T-helper 2 cell treated with Interferon-gamma antibody and Interleukin-4, amounts not matched to agents 5 μg/mL and 100 μg/mL, for 36 hours (primary cell): ENCODE results near the gene YDJC.
"Not testable (repeated sequence)": the region's sequence is repeated elsewhere in the genome, so short reads cannot be mapped to it uniquely, and the experiment has no call there.

Source experiments
- DNase-seq: peaks from one replicate; pipeline ENCODE4 v3.0.0; 2021; ENCODE audit warnings: low spot score
- H3K27ac Mint-ChIP-seq: one replicate; pipeline ENCODE4 v1.8.0; 2021; ENCODE audit warnings: mild to moderate bottlenecking, mixed read lengths
- H3K27me3 Mint-ChIP-seq: one replicate; pipeline ENCODE4 v1.8.0; 2021; ENCODE audit warnings: low read depth, mixed read lengths
- H3K36me3 Mint-ChIP-seq: one replicate; pipeline ENCODE4 v1.8.0; 2021; ENCODE audit warnings: low read depth, mixed read lengths
- H3K4me1 Mint-ChIP-seq: one replicate; pipeline ENCODE4 v1.8.0; 2021; ENCODE audit warnings: low read depth, mixed read lengths
- H3K4me3 Mint-ChIP-seq: one replicate; pipeline ENCODE4 v1.8.0; 2022; ENCODE audit warnings: mild to moderate bottlenecking, moderate library complexity, mixed read lengths
- H3K9me3 Mint-ChIP-seq: one replicate; pipeline ENCODE4 v1.8.0; 2021; ENCODE audit warnings: mixed read lengths

YDJC gene

GRCh38 chr22:21642584-21643448 lies 13.0 kb upstream of the YDJC start:
- Mint-ChIP-seq H3K27ac (peak overlapping the region; percentile 88), H3K4me1 (peaks cover 22% of the 10 kb centered on the region), H3K27me3 (peaks cover 2% of the 10 kb centered on the region), H3K9me3 (no peaks in the 10 kb centered on the region), H3K4me3 (peak overlapping the region; percentile 92), H3K36me3 (peaks cover 28% of the 10 kb centered on the region)
- DNase-seq, result peak; percentile 60

- peak within 1 kb of the TSS; percentile 88 for H3K27ac Mint-ChIP-seq
- peak; percentile 99 for DNase-seq
- peaks cover 22% of the 10 kb centered on the region for H3K4me1 Mint-ChIP-seq
- H3K27me3 Mint-ChIP-seq, result peaks cover 2% of the 10 kb centered on the region
- H3K9me3 Mint-ChIP-seq, result no peaks in the 10 kb centered on the region
- peak within 1 kb of the TSS; percentile 92 for H3K4me3 Mint-ChIP-seq
- H3K36me3 Mint-ChIP-seq, result peaks cover 25% of the 10 kb centered on the region
These were observed 12.2 kb upstream of the YDJC start, which contains the start of gene SDF2L1 for GRCh38 chr22:21641789-21642583. TSS of gene SDF2L1 (plus strand) at chr22:21642302. CDS start at chr22:21642337, 35 bp downstream.

- peak overlapping the region; percentile 88 for H3K27ac Mint-ChIP-seq
- peaks cover 20% of the 10 kb centered on the region for H3K36me3 Mint-ChIP-seq
- DNase-seq, result peak; percentile 22
- H3K4me3 Mint-ChIP-seq, result peak overlapping the region; percentile 92
- no peaks in the 10 kb centered on the region for H3K9me3 Mint-ChIP-seq
- H3K27me3 Mint-ChIP-seq, result peaks cover 2% of the 10 kb centered on the region
- H3K4me1 Mint-ChIP-seq, result peaks cover 18% of the 10 kb centered on the region
These were observed 11.6 kb upstream of the YDJC start for GRCh38 chr22:21641417-21641788.

GRCh38 chr22:21640810-21641209 lies 11.0 kb upstream of the YDJC start:
- peak overlapping the region; percentile 92 for H3K4me3 Mint-ChIP-seq
- peaks cover 16% of the 10 kb centered on the region for H3K4me1 Mint-ChIP-seq
- peaks cover 16% of the 10 kb centered on the region for H3K36me3 Mint-ChIP-seq
- DNase-seq, result no peak
- H3K27ac Mint-ChIP-seq, result peak overlapping the region; percentile 88
- peaks cover 2% of the 10 kb centered on the region for H3K27me3 Mint-ChIP-seq
- H3K9me3 Mint-ChIP-seq, result no peaks in the 10 kb centered on the region

GRCh38 chr22:21639359-21639758 lies 9.5 kb upstream of the YDJC start:
- H3K36me3 Mint-ChIP-seq, result peaks cover 12% of the 10 kb centered on the region
- DNase-seq, result no peak
- H3K9me3 Mint-ChIP-seq, result no peaks in the 10 kb centered on the region
- H3K27me3 Mint-ChIP-seq, result peaks cover 2% of the 10 kb centered on the region
- H3K4me1 Mint-ChIP-seq, result peaks cover 16% of the 10 kb centered on the region
- no peak overlapping the region for H3K27ac Mint-ChIP-seq
- H3K4me3 Mint-ChIP-seq, result no peak overlapping the region

GRCh38 chr22:21637450-21637849 lies 7.6 kb upstream of the YDJC start:
- H3K36me3 Mint-ChIP-seq, H3K4me3 Mint-ChIP-seq, DNase-seq, H3K4me1 Mint-ChIP-seq, H3K27ac Mint-ChIP-seq, H3K27me3 Mint-ChIP-seq, H3K9me3 Mint-ChIP-seq: not testable (repeated sequence)

- Mint-ChIP-seq H3K9me3 (no peaks in the 10 kb centered on the region), H3K27me3 (peaks cover 2% of the 10 kb centered on the region), H3K27ac (no peak overlapping the region), H3K36me3 (no peaks in the 10 kb centered on the region), H3K4me3 (no peak overlapping the region), H3K4me1 (peaks cover 9% of the 10 kb centered on the region)
- no peak for DNase-seq
These were observed 6.9 kb upstream of the YDJC start for GRCh38 chr22:21636629-21637218.

- H3K9me3 Mint-ChIP-seq, result no peaks in the 10 kb centered on the region
- peaks cover 2% of the 10 kb centered on the region for H3K27me3 Mint-ChIP-seq
- H3K36me3 Mint-ChIP-seq, result no peaks in the 10 kb centered on the region
- H3K4me1 Mint-ChIP-seq, result peaks cover 9% of the 10 kb centered on the region
- H3K27ac Mint-ChIP-seq, result no peak overlapping the region
- H3K4me3 Mint-ChIP-seq, result no peak overlapping the region
- DNase-seq, result no peak
These were observed 6.1 kb upstream of the YDJC start for GRCh38 chr22:21635771-21636510.

- no peak overlapping the region for H3K4me3 Mint-ChIP-seq
These were observed 5.0 kb upstream of the YDJC start for GRCh38 chr22:21634844-21635243.

GRCh38 chr22:21634081-21634480 lies 4.3 kb upstream of the YDJC start:
- H3K9me3 Mint-ChIP-seq, result no peaks in the 10 kb centered on the region

More at GRCh38 chr22:21634844-21635243, 5.0 kb upstream of the YDJC start:
- Mint-ChIP-seq H3K36me3 (no peaks in the 10 kb centered on the region), H3K27me3 (no peaks in the 10 kb centered on the region), H3K4me1 (peaks cover 15% of the 10 kb centered on the region), H3K27ac (no peak overlapping the region), H3K9me3 (no peaks in the 10 kb centered on the region)
- no peak for DNase-seq

GRCh38 chr22:21633481-21633880 lies 3.7 kb upstream of the YDJC start:
- Mint-ChIP-seq H3K4me3 (no peak overlapping the region), H3K9me3 (no peaks in the 10 kb centered on the region), H3K36me3 (peaks cover 2% of the 10 kb centered on the region), H3K27ac (no peak overlapping the region), H3K27me3 (no peaks in the 10 kb centered on the region), H3K4me1 (peaks cover 17% of the 10 kb centered on the region)
- DNase-seq, result no peak

More at GRCh38 chr22:21634081-21634480, 4.3 kb upstream of the YDJC start:
- no peak for DNase-seq
- Mint-ChIP-seq H3K4me1 (peaks cover 17% of the 10 kb centered on the region), H3K36me3 (peaks cover 2% of the 10 kb centered on the region), H3K27ac (no peak overlapping the region), H3K27me3 (no peaks in the 10 kb centered on the region), H3K4me3 (no peak overlapping the region)

GRCh38 chr22:21632931-21633330 lies 3.1 kb upstream of the YDJC start:
- Mint-ChIP-seq H3K27me3 (no peaks in the 10 kb centered on the region), H3K27ac (no peak overlapping the region), H3K4me3 (no peak overlapping the region), H3K4me1 (peaks cover 22% of the 10 kb centered on the region), H3K9me3 (no peaks in the 10 kb centered on the region), H3K36me3 (peaks cover 7% of the 10 kb centered on the region)
- no peak for DNase-seq

- Mint-ChIP-seq H3K4me3 (no peak within 1 kb of the TSS), H3K27ac (no peak within 1 kb of the TSS), H3K36me3 (peaks cover 11% of the 10 kb centered on the region), H3K9me3 (no peaks in the 10 kb centered on the region), H3K4me1 (peaks cover 23% of the 10 kb centered on the region), H3K27me3 (no peaks in the 10 kb centered on the region)
- peak; percentile 49 for DNase-seq
These were observed 2.5 kb upstream of the YDJC start, which contains the start of gene CCDC116 for GRCh38 chr22:21632237-21632895. TSS of gene CCDC116 (plus strand) at chr22:21632760. CDS start at chr22:21633182, 422 bp downstream.
